Measurements from ENCODE around the gene APBB2. TPM values are rescaled to one million over a fixed set of nuclear protein-coding genes. Genes with fewer than 3 reads are reported as not detected.

Gene APBB2
- total and polyA plus RNA-seq, 10 of the 15 experiments (the other 5 are each of a cell fraction or from before 2014, with no cell fraction given), result 2.7 to 24.6 (median 19.0) TPM

GRCh38 chr4:40886931-40887763 lies 327.2 kb downstream of the APBB2 start:
- H4K20me1 ChIP-seq (ENCODE audit: control insufficient read depth, insufficient read depth), result no peaks in the 10 kb centered on the region
- no peak overlapping the region for H3K4me2 ChIP-seq (ENCODE audit: control insufficient read depth, insufficient read depth)
- no peaks in the 10 kb centered on the region for H3K27me3 ChIP-seq (replicated peaks in 1 of 2; ENCODE audit: control insufficient read depth in 2 of 2, insufficient read depth in 2 of 2, low read length in 1 of 2)
- POLR2A ChIA-PET, result interaction anchor here (1.1 kb wide), 1 partner anchor 9 kb away, joined by 3 read pairs; no protein-coding TSS in a partner anchor
- 87% methylated on average over 7 of the region's 7 CpGs for WGBS (ENCODE audit: insufficient coverage, insufficient replicate concordance, low lambda C conversion rate, missing lambda C conversion rate)
- peaks cover 0 to 7% of the 10 kb centered on the region in 2 experiments; a peak in 1 of 4 replicates for H3K36me3 ChIP-seq (ENCODE audit: control insufficient read depth in 2 of 2, insufficient read depth in 2 of 2, low read length in 1 of 2)
- DNase-seq (ENCODE audit: low read depth, low spot score) (no peak), ATAC-seq (no peak), FAIRE-seq (no peak)
- H3K27ac ChIP-seq (ENCODE audit: control insufficient read depth, insufficient read depth), result no peak overlapping the region
- CTCF ChIA-PET, result interaction anchor here (3.1 kb wide), 1 partner anchor 10 kb away, joined by 33 read pairs; no protein-coding TSS in a partner anchor
- H3K79me2 ChIP-seq (ENCODE audit: control insufficient read depth, insufficient read depth, low read length), result no peaks in the 10 kb centered on the region
- SMC1A ChIA-PET (ENCODE audit: uncharacterized antibody, unreplicated experiment), result interaction anchor here (2.0 kb wide), 1 partner anchor 10 kb away, joined by 8 read pairs; no protein-coding TSS in a partner anchor
- no peaks in the 10 kb centered on the region for H3K9me3 ChIP-seq (replicated peaks; ENCODE audit: control insufficient read depth, insufficient read depth, low read length)
- in situ Hi-C loops (cut with MboI), result no loop called here
- BruUV-seq (replicated peaks), result no TSS peak
- H3K4me3 ChIP-seq, result no peak overlapping the region
- RAD21 ChIA-PET (ENCODE audit: unreplicated experiment), result no interaction called here
- no peaks in the 10 kb centered on the region for H3K4me1 ChIP-seq (ENCODE audit: control insufficient read depth, insufficient read depth, low read length)
- intact Hi-C loops (cut with micrococcal nuclease; ENCODE audit: unreplicated experiment), result no loop called here
- H2AFZ ChIP-seq (ENCODE audit: control insufficient read depth, low read depth, low read length), result no peak overlapping the region
- H3K9ac ChIP-seq (ENCODE audit: control insufficient read depth, insufficient read depth, low read length), result no peak overlapping the region
- no peak for TF ChIP-seq NRF1 (conservative IDR thresholded peaks at IDR 0.05; ENCODE audit: low read depth, low read length)
- TF ChIP-seq ZBTB11 (CRISPR knock-in tag; IDR thresholded peaks at IDR 0.05), result no peak
- no peak for TF ChIP-seq BCL11A (IDR thresholded peaks at IDR 0.05; ENCODE audit: low read depth, low read length)
- no peak for TF ChIP-seq ZBTB33 (IDR thresholded peaks at IDR 0.05)
- TF ChIP-seq ZNF217 (IDR thresholded peaks at IDR 0.05), result no peak
- no peak for TF ChIP-seq ZNF622 (IDR thresholded peaks at IDR 0.05)
- TF ChIP-seq RCOR1 (conservative IDR thresholded peaks at IDR 0.05; ENCODE audit: low read depth, low read length), result no peak
- TF ChIP-seq ZNF207 (IDR thresholded peaks at IDR 0.05; ENCODE audit: borderline replicate concordance), result no peak
- no peak for TF ChIP-seq MYB (IDR thresholded peaks at IDR 0.05; ENCODE audit: borderline replicate concordance, low read depth, low read length)
- TF ChIP-seq USF1 (IDR thresholded peaks at IDR 0.05; ENCODE audit: borderline replicate concordance, extremely low read length, insufficient read depth, low read depth, low read length), result no peak
- no peak for TF ChIP-seq IKZF2 (IDR thresholded peaks at IDR 0.05)
- TF ChIP-seq EGR1 (IDR thresholded peaks at IDR 0.05; ENCODE audit: borderline replicate concordance in 1 of 2, low read depth in 2 of 2, low read length in 2 of 2), result no peak
- TF ChIP-seq PBX3 (IDR thresholded peaks at IDR 0.05; ENCODE audit: insufficient replicate concordance, low read depth, low read length), result no peak
- TF ChIP-seq BHLHE40 (IDR thresholded peaks at IDR 0.05; ENCODE audit: borderline replicate concordance in 1 of 2, low read depth in 2 of 2, low read length in 1 of 2), result no peak
- no peak for TF ChIP-seq CHD1 (IDR thresholded peaks at IDR 0.05; ENCODE audit: low read depth, low read length)
